HG03039 (cell line): ENCODE data around the gene CORO2B.

Experiments
- ATAC-seq: cut with Tn5 transposase; IDR thresholded peaks from one replicate; pipeline ENCODE4 v1.9.1; 2021; ENCODE audit warnings: mild to moderate bottlenecking, moderate library complexity; ENCODE audit not compliant: unreplicated experiment

The CORO2B gene

GRCh38 chr15:68764090-68764489 lies 185.3 kb downstream of the CORO2B start:
- no peak for ATAC-seq

- no peak for ATAC-seq
Observed at GRCh38 chr15:68765602-68766368, 187.0 kb downstream of the CORO2B start.

- no peak for ATAC-seq
Observed at GRCh38 chr15:68767833-68768232, 189.0 kb downstream of the CORO2B start.

GRCh38 chr15:68768321-68768720 lies 189.5 kb downstream of the CORO2B start:
- ATAC-seq, result no peak

GRCh38 chr15:68769702-68770101 lies 190.9 kb downstream of the CORO2B start:
- ATAC-seq, result no peak

GRCh38 chr15:68770216-68770615 lies 191.4 kb downstream of the CORO2B start:
- ATAC-seq, result no peak

- no peak for ATAC-seq
Observed at GRCh38 chr15:68773036-68773435, 194.2 kb downstream of the CORO2B start.

- no peak for ATAC-seq
Observed at GRCh38 chr15:68774120-68774519, 195.3 kb downstream of the CORO2B start.

GRCh38 chr15:68774521-68775235 lies 195.9 kb downstream of the CORO2B start:
- no peak for ATAC-seq

GRCh38 chr15:68775236-68775577 lies 196.4 kb downstream of the CORO2B start:
- ATAC-seq, result no peak

- no peak for ATAC-seq
Observed at GRCh38 chr15:68775671-68776476, 197.1 kb downstream of the CORO2B start.

GRCh38 chr15:68776477-68777270 lies 197.9 kb downstream of the CORO2B start:
- no peak for ATAC-seq
